HCT116 (cell line): ENCODE data around the gene POMGNT1.

Source experiments
- EZH2 ChIP-seq: fragments of 200-600 bp; sonication (generic); IDR thresholded peaks from 2 replicates; pipeline ENCODE4 v1.6.1; 2017; ENCODE audit warnings: antibody characterized with exemption, mixed run types
- POLR2A ChIP-seq: IDR thresholded peaks from 2 replicates; pipeline ENCODE4 v1.7.0; 2011; ENCODE audit warnings: borderline replicate concordance; ENCODE audit not compliant: insufficient read depth, insufficient read length; ENCODE audit errors: extremely low read depth
- YY1 ChIP-seq: IDR thresholded peaks from 2 replicates; pipeline ENCODE4 v1.6.1; 2011; ENCODE audit warnings: low read length, low read depth, moderate library complexity, mild to moderate bottlenecking; ENCODE audit not compliant: insufficient replicate concordance; ENCODE audit errors: extremely low read depth
- TF ChIP-seq, protein P1 (sequence below), 3 experiments: fragments of 200-600 bp in 1 of 3; sonication (generic) in 1 of 3; IDR thresholded peaks in 2 of 3; conservative IDR thresholded peaks in 1 of 3; 2 replicates each; pipeline ENCODE4 v1.5.1; 2012 to 2017; ENCODE audit warnings: low read depth in 2 of 3, low read length in 2 of 3, antibody characterized with exemption in 1 of 3, borderline replicate concordance in 1 of 3, control low read depth in 1 of 3, mild to moderate bottlenecking in 1 of 3, mixed read lengths in 1 of 3, mixed run types in 1 of 3, moderate library complexity in 1 of 3; ENCODE audit not compliant: insufficient read depth in 1 of 3

DNA sequence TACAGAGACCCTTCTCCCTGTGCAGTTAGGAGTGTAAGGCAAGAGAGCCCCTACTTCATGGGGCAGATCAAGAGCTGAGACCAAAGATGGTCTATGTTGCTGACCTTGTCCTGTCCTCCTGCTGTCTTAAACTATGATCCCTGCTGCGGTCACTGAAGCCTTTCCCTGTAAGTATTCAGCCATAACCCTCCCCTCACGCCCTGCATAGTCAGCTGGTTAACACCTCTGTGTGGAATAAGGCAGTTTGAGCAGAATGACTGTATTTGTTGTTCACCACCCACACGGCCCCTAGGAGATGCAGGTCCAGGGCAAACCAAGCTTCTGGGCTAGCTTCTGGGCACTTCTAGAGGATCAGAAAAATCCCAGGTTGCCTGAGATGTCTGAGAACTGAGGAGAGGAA is 23.0 kb downstream of the POMGNT1 start:
- TF ChIP-seq, protein P1, sequence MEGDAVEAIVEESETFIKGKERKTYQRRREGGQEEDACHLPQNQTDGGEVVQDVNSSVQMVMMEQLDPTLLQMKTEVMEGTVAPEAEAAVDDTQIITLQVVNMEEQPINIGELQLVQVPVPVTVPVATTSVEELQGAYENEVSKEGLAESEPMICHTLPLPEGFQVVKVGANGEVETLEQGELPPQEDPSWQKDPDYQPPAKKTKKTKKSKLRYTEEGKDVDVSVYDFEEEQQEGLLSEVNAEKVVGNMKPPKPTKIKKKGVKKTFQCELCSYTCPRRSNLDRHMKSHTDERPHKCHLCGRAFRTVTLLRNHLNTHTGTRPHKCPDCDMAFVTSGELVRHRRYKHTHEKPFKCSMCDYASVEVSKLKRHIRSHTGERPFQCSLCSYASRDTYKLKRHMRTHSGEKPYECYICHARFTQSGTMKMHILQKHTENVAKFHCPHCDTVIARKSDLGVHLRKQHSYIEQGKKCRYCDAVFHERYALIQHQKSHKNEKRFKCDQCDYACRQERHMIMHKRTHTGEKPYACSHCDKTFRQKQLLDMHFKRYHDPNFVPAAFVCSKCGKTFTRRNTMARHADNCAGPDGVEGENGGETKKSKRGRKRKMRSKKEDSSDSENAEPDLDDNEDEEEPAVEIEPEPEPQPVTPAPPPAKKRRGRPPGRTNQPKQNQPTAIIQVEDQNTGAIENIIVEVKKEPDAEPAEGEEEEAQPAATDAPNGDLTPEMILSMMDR (IDR thresholded peaks at IDR 0.05 in 2 of 3, conservative IDR thresholded peaks at IDR 0.05 in 1 of 3; ENCODE audit: borderline replicate concordance in 1 of 3, insufficient read depth in 1 of 3, low read depth in 2 of 3, low read length in 2 of 3) = no peak
- TF ChIP-seq YY1 (no peak), POLR2A (no peak), EZH2 (no peak)
